MCF 10A (cell line): Measurements from ENCODE around the gene PCCA. TPM values are rescaled to one million over a fixed set of nuclear protein-coding genes. Genes with fewer than 3 reads are reported as not detected.

Experiments
- BruUV-seq: library from RNA; stranded (reverse); fragments of 400-500 nt; replicated peaks from 2 replicates; lab custom pipeline; 2021; lab: Mats Ljungman, UMichigan
- CTCF ChIA-PET: fragments of 300-600 bp; sonication (Branson Sonifier 250); formaldehyde crosslinking; extraction: SDS; loops from one replicate; lab custom pipeline; 2021; ENCODE audit warnings: antibody characterized with exemption, inconsistent platforms; lab: Yijun Ruan, JAX
- POLR2A ChIA-PET: fragments of 300-600, 350-650 bp; sonication (Branson Sonifier 250); formaldehyde crosslinking; extraction: SDS; loops from one replicate; lab custom pipeline; 2020; ENCODE audit warnings: antibody characterized with exemption, inconsistent platforms; lab: Yijun Ruan, JAX
- DNase-seq: peaks from one replicate; pipeline ENCODE4 v3.0.0-alpha.2; 2018; ENCODE audit not compliant: unreplicated experiment
- H3K27ac Mint-ChIP-seq: one replicate; pipeline ENCODE4 v1.8.0; 2022; ENCODE audit warnings: mild to moderate bottlenecking, low read depth, mixed read lengths; ENCODE audit not compliant: unreplicated experiment
- H3K27me3 Mint-ChIP-seq: one replicate; pipeline ENCODE4 v1.8.0; 2022; ENCODE audit warnings: mixed read lengths; ENCODE audit not compliant: insufficient read depth, unreplicated experiment
- H3K36me3 Mint-ChIP-seq: one replicate; pipeline ENCODE4 v1.8.0; 2022; ENCODE audit warnings: mild to moderate bottlenecking, moderate library complexity, mixed read lengths; ENCODE audit not compliant: insufficient read depth, unreplicated experiment
- H3K4me1 Mint-ChIP-seq: one replicate; pipeline ENCODE4 v1.8.0; 2022; ENCODE audit warnings: mixed read lengths; ENCODE audit not compliant: insufficient read depth, unreplicated experiment
- H3K4me3 Mint-ChIP-seq: one replicate; pipeline ENCODE4 v1.8.0; 2022; ENCODE audit warnings: mild to moderate bottlenecking, moderate library complexity, mixed read lengths; ENCODE audit not compliant: unreplicated experiment
- H3K9me3 Mint-ChIP-seq: one replicate; pipeline ENCODE4 v1.8.0; 2022; ENCODE audit warnings: mixed read lengths; ENCODE audit not compliant: unreplicated experiment
- intact Hi-C: fragments of 100-400 bp; cut with micrococcal nuclease; formaldehyde crosslinking; loops from 2 replicates; pipeline ENCODE4 v1.14.1; 2022
- total RNA-seq: library from RNA; stranded (reverse); gene quantifications from 2 replicates; pipeline ENCODE4 v1.2.3, GENCODE V29; 2022
- TF ChIP-seq, protein P1 (sequence below): fragments of 200-600 bp; IDR thresholded peaks from one replicate; pipeline ENCODE4 v1.8.0; 2022; ENCODE audit warnings: antibody characterized with exemption, mild to moderate bottlenecking; ENCODE audit not compliant: unreplicated experiment

Gene PCCA
- total RNA-seq, 1 experiment from 2014 or later = 23.4 TPM

- no TSS peak for BruUV-seq
- ChIA-PET CTCF (no interaction called here), POLR2A (no interaction called here)
- Mint-ChIP-seq H3K27ac (no peak overlapping the region), H3K4me3 (no peak overlapping the region), H3K4me1 (peaks cover 3% of the 10 kb centered on the region), H3K27me3 (no peaks in the 10 kb centered on the region), H3K36me3 (peaks cover 10% of the 10 kb centered on the region), H3K9me3 (no peaks in the 10 kb centered on the region)
- no peak for DNase-seq
- intact Hi-C loops = no loop called here
- TF ChIP-seq, protein P1, sequence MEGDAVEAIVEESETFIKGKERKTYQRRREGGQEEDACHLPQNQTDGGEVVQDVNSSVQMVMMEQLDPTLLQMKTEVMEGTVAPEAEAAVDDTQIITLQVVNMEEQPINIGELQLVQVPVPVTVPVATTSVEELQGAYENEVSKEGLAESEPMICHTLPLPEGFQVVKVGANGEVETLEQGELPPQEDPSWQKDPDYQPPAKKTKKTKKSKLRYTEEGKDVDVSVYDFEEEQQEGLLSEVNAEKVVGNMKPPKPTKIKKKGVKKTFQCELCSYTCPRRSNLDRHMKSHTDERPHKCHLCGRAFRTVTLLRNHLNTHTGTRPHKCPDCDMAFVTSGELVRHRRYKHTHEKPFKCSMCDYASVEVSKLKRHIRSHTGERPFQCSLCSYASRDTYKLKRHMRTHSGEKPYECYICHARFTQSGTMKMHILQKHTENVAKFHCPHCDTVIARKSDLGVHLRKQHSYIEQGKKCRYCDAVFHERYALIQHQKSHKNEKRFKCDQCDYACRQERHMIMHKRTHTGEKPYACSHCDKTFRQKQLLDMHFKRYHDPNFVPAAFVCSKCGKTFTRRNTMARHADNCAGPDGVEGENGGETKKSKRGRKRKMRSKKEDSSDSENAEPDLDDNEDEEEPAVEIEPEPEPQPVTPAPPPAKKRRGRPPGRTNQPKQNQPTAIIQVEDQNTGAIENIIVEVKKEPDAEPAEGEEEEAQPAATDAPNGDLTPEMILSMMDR = no peak
Observed at GRCh38 chr13:100508996-100509395, 420.1 kb downstream of the PCCA start.

DNA sequence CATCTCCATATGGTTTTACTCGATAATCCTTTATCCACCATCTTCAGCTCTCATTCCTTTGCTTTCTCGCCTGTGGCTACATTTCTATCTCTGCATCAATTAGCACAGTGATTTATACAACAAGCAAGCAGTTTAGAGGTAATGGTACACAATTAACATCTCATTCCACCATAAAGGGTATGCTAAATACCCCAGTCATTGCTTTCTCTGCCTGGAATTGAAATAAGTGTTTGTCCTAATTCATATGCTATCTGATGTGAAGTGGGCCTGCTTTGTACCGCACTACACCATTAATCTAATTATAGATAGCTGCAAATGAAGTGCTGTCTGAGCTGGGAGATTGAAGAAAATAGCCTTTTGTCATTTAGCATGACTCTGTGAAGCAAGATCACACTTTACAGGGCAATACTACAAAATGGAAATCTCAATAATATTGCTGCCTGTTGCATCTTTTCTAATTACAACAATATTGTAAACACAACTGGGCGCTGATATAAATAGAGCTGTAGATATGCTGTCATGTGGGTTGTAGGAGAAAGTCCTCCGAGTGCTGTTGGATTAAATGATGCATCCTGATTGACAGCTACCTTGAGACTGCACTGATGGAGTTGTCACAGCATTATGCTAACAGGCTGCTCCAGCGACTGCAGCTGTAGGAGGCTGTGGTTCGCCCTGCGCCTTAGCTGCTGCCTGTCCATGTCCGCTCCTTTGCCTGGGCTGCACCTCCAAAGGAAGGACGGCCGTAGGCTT is 421.5 kb downstream of the PCCA start:
- H3K27me3 Mint-ChIP-seq = no peaks in the 10 kb centered on the region
- no peak overlapping the region for H3K27ac Mint-ChIP-seq
- H3K4me1 Mint-ChIP-seq = peaks cover 12% of the 10 kb centered on the region
- peaks cover 10% of the 10 kb centered on the region for H3K36me3 Mint-ChIP-seq
- intact Hi-C loops = loop anchor here (10.0 kb wide), 1 partner anchor 356 kb away; no protein-coding TSS in a partner anchor
- H3K9me3 Mint-ChIP-seq = no peaks in the 10 kb centered on the region
- BruUV-seq = no TSS peak
- CTCF ChIA-PET = interaction anchor here (0.8 to 2.0 kb wide), 3 partner anchors 9 to 594 kb away, joined by 3 to 13 read pairs (median 3); no protein-coding TSS in a partner anchor
- TF ChIP-seq, protein P1 = no peak
- DNase-seq = no peak
- no peak overlapping the region for H3K4me3 Mint-ChIP-seq
- POLR2A ChIA-PET = no interaction called here

DNA sequence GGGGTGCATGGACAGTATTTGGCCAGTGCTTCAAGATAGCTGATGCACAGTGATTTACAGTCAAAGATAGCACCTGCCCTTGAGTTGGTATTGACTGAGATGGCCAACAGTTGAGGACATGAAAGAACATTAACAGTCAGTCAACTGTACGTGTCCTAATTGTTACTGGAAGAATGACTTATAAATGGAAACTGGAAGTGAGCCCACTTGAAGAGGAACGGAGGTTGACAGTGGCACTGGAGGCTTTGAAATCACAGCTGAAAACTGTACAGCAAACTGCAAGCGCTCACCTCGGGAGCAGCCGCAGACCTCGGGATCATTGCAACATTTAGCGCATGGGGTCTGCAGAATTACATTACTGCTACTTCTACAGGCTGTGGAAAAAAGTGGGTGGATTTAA is 422.6 kb downstream of the PCCA start:
- ChIA-PET POLR2A (interaction anchor here (0.5 kb wide), 1 partner anchor 110 kb away, joined by 3 read pairs; no protein-coding TSS in a partner anchor), CTCF (interaction anchor here (0.5 to 2.0 kb wide), 6 partner anchors 10 to 854 kb away, joined by 3 to 13 read pairs (median 3); no protein-coding TSS in a partner anchor)
- no TSS peak for BruUV-seq
- DNase-seq = no peak
- no peaks in the 10 kb centered on the region for H3K9me3 Mint-ChIP-seq
- no peak overlapping the region for H3K27ac Mint-ChIP-seq
- no peak overlapping the region for H3K4me3 Mint-ChIP-seq
- TF ChIP-seq, protein P1 = no peak
- intact Hi-C loops = loop anchor here (10.0 kb wide), 1 partner anchor 357 kb away; no protein-coding TSS in a partner anchor
- no peaks in the 10 kb centered on the region for H3K27me3 Mint-ChIP-seq
- H3K4me1 Mint-ChIP-seq = peaks cover 12% of the 10 kb centered on the region
- peaks cover 10% of the 10 kb centered on the region for H3K36me3 Mint-ChIP-seq

DNA sequence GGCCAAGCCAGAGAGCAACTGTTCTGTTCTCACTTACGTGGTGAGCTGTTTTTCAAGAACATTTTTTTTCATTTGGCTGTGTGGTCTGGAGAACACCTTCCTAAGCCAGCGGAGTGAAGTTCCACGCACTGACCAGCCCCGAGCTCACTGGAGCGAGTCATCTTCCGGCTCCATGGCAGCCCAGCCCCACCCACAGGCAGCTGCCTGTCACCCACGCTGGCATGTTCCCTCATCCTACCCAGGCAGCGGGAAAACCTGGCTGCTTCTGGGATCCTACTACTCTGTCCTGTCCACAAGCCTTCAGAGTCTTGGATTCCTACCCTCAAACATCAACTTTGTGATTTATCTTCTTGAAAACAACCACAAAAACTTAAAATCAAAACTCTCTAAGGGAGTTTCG is 423.5 kb downstream of the PCCA start:
- TF ChIP-seq, protein P1 = no peak
- Mint-ChIP-seq H3K27ac (no peak overlapping the region), H3K27me3 (no peaks in the 10 kb centered on the region), H3K4me3 (no peak overlapping the region), H3K36me3 (peaks cover 10% of the 10 kb centered on the region), H3K4me1 (peaks cover 12% of the 10 kb centered on the region), H3K9me3 (no peaks in the 10 kb centered on the region)
- CTCF ChIA-PET = interaction anchor here (0.6 to 3.4 kb wide), 6 partner anchors 10 to 855 kb away, joined by 3 to 23 read pairs (median 5); no protein-coding TSS in a partner anchor
- POLR2A ChIA-PET = no interaction called here
- no TSS peak for BruUV-seq
- DNase-seq = peak; percentile 21
- intact Hi-C loops = loop anchor here (10.0 kb wide), 1 partner anchor 358 kb away; no protein-coding TSS in a partner anchor
